KMS-11 (cell line): ENCODE results near the gene CCL1.

ENCODE experiments used
- H2AFZ ChIP-seq: fragments of 200-600 bp; sonication (generic); 2 replicates; pipeline ENCODE4 v1.6.1; 2016; ENCODE audit warnings: antibody characterized with exemption, mixed run types, low read depth
- H3K27ac ChIP-seq: fragments of 200-600 bp; sonication (generic); 2 replicates; pipeline ENCODE4 v1.6.1; 2016; ENCODE audit warnings: mild to moderate bottlenecking, mixed run types
- H3K27me3 ChIP-seq: fragments of 200-600 bp; sonication (generic); 2 replicates; pipeline ENCODE4 v1.6.1; 2017; ENCODE audit warnings: mild to moderate bottlenecking, low read depth, mixed run types, moderate library complexity; ENCODE audit not compliant: insufficient read depth
- H3K36me3 ChIP-seq: fragments of 200-600 bp; sonication (generic); 2 replicates; pipeline ENCODE4 v1.6.1; 2017; ENCODE audit warnings: mild to moderate bottlenecking, mixed run types; ENCODE audit not compliant: insufficient read depth
- H3K4me1 ChIP-seq: fragments of 200-600 bp; sonication (generic); 2 replicates; pipeline ENCODE4 v1.6.1; 2016; ENCODE audit warnings: mild to moderate bottlenecking, low read depth, mixed run types; ENCODE audit not compliant: poor library complexity, severe bottlenecking
- H3K4me2 ChIP-seq: fragments of 200-600 bp; sonication (generic); 2 replicates; pipeline ENCODE4 v1.7.0; 2016; ENCODE audit warnings: mild to moderate bottlenecking, mixed run types
- H3K4me3 ChIP-seq: fragments of 200-600 bp; sonication (generic); IDR thresholded peaks from 2 replicates; pipeline ENCODE4 v1.6.1; 2017; ENCODE audit warnings: low read depth, low read length, mixed read lengths; ENCODE audit not compliant: insufficient read depth
- H3K79me2 ChIP-seq: fragments of 200-600 bp; sonication (generic); 2 replicates; pipeline ENCODE4 v1.6.1; 2016; ENCODE audit warnings: low read depth, mixed run types; ENCODE audit not compliant: insufficient read depth
- H3K9ac ChIP-seq: fragments of 200-600 bp; sonication (generic); 2 replicates; pipeline ENCODE4 v1.6.1; 2016; ENCODE audit warnings: mild to moderate bottlenecking, mixed run types
- H4K20me1 ChIP-seq: fragments of 200-600 bp; sonication (generic); 2 replicates; pipeline ENCODE4 v1.6.1; 2016; ENCODE audit warnings: mild to moderate bottlenecking, mixed run types; ENCODE audit not compliant: insufficient read depth
- TF ChIP-seq, protein P1 (sequence below): fragments of 200-600 bp; sonication (generic); conservative IDR thresholded peaks from 2 replicates; pipeline ENCODE4 v1.6.1; 2017; ENCODE audit warnings: low read depth, mild to moderate bottlenecking, antibody characterized with exemption, low read length, moderate library complexity, mixed read lengths

The CCL1 gene

DNA sequence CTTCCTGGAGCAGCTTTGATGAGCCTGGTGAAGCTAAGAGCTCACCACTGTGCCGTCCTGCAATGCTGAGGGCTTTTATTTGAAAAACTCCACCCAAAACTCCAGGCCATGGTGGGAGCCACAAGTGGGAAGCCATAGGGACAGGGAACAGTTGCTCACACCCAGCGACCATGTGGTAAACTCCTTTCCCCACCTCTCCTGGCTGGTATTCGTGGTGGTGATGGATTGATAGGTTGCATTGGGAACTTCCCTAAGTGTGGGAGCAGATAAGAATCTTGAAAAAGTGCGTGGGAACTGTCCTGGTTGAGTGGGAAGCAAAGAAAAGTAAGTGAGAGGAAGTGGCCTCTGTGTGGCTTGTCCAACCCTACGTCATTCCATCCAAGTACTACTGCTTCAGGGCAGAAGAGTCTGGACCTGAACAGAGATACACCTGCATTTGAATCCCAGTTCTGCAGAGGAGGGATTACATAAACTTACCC, at the start of gene CCL1:
Gene CCL1 (minus strand): TSS at position 51 of the 479 bp plus-strand sequence. CDS start 72 bp downstream, outside the sequence.
- H3K4me1 ChIP-seq = peaks cover 87% of the 10 kb centered on the region
- H3K79me2 ChIP-seq = no peaks in the 10 kb centered on the region
- H3K27me3 ChIP-seq = no peaks in the 10 kb centered on the region
- H3K36me3 ChIP-seq = no peaks in the 10 kb centered on the region
- peak within 1 kb of the TSS; percentile 85; the same call in 1 of the 2 replicates for H3K27ac ChIP-seq
- H4K20me1 ChIP-seq = no peaks in the 10 kb centered on the region
- H3K4me2 ChIP-seq = peak within 1 kb of the TSS; percentile 89; the same call in 1 of the 2 replicates
- TF ChIP-seq, protein P1, sequence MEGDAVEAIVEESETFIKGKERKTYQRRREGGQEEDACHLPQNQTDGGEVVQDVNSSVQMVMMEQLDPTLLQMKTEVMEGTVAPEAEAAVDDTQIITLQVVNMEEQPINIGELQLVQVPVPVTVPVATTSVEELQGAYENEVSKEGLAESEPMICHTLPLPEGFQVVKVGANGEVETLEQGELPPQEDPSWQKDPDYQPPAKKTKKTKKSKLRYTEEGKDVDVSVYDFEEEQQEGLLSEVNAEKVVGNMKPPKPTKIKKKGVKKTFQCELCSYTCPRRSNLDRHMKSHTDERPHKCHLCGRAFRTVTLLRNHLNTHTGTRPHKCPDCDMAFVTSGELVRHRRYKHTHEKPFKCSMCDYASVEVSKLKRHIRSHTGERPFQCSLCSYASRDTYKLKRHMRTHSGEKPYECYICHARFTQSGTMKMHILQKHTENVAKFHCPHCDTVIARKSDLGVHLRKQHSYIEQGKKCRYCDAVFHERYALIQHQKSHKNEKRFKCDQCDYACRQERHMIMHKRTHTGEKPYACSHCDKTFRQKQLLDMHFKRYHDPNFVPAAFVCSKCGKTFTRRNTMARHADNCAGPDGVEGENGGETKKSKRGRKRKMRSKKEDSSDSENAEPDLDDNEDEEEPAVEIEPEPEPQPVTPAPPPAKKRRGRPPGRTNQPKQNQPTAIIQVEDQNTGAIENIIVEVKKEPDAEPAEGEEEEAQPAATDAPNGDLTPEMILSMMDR = no peak
- no peak within 1 kb of the TSS for H3K9ac ChIP-seq
- H3K4me3 ChIP-seq = no peak within 1 kb of the TSS
- H2AFZ ChIP-seq = no peak within 1 kb of the TSS

DNA sequence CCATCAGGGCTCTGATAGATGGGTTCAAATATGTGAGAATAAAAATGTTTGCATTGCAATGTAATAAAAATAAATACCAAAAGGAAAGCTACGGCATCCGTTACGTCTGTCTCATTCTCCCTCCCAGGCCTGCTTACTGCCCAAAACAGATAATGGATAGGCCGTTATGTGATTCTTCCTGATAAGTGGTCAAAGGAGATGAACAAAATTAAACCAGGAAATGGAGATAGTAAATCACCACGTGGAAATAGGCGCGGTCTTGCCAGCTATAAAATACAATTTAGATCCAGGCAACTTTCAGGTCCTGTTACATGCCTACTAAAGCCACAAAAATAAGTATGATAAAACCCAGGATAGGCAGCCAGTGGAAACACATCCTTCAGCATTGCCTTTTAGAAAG, 49.5 kb upstream of the CCL1 start:
- TF ChIP-seq, protein P1 = no peak
- Histone ChIP-seq H3K27me3 (no peaks in the 10 kb centered on the region), H3K4me1 (peaks cover 3% of the 10 kb centered on the region), H4K20me1 (no peaks in the 10 kb centered on the region), H2AFZ (no peak overlapping the region), H3K27ac (no peak overlapping the region), H3K9ac (no peak overlapping the region), H3K79me2 (no peaks in the 10 kb centered on the region), H3K36me3 (no peaks in the 10 kb centered on the region), H3K4me2 (no peak overlapping the region), H3K4me3 (no peak overlapping the region)

- H3K4me2 ChIP-seq = no peak overlapping the region
- H3K4me3 ChIP-seq = no peak overlapping the region
- H3K36me3 ChIP-seq = no peaks in the 10 kb centered on the region
- H3K27ac ChIP-seq = no peak overlapping the region
- no peaks in the 10 kb centered on the region for H4K20me1 ChIP-seq
- no peak overlapping the region for H3K9ac ChIP-seq
- no peak overlapping the region for H2AFZ ChIP-seq
- no peaks in the 10 kb centered on the region for H3K79me2 ChIP-seq
- no peaks in the 10 kb centered on the region for H3K27me3 ChIP-seq
- H3K4me1 ChIP-seq = peaks cover 3% of the 10 kb centered on the region
- TF ChIP-seq, protein P1 = no peak
Observed at GRCh38 chr17:34411646-34412421, 48.8 kb upstream of the CCL1 start.

DNA sequence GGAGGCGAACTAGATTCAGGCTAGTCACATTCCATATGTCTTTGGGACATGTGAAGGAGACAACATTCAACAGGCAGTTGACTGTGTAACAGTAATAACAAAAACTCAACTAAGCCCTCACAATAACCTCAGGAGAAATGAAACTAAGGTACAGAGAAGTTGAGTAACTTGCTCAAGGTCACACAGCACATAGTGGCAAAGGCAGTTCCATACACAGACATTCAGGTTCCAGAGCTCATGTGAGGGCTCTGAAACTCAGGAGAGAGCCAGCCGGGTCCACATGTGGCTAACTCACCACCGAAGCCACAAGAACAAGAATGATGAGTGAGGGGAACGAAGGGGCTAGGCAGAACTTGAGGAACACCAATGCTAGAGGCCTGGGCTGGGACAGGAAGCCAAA, 46.3 kb upstream of the CCL1 start:
- no peak overlapping the region for H2AFZ ChIP-seq
- TF ChIP-seq, protein P1 = no peak
- no peaks in the 10 kb centered on the region for H3K79me2 ChIP-seq
- no peaks in the 10 kb centered on the region for H3K27me3 ChIP-seq
- no peak overlapping the region for H3K4me2 ChIP-seq
- H4K20me1 ChIP-seq = no peaks in the 10 kb centered on the region
- no peak overlapping the region for H3K27ac ChIP-seq
- no peaks in the 10 kb centered on the region for H3K36me3 ChIP-seq
- peaks cover 3% of the 10 kb centered on the region for H3K4me1 ChIP-seq
- no peak overlapping the region for H3K4me3 ChIP-seq
- H3K9ac ChIP-seq = no peak overlapping the region
